ENCODE results near the gene UBE2O. TPM values are rescaled to one million over a fixed set of nuclear protein-coding genes. Genes with fewer than 3 reads are reported as not detected.

The UBE2O gene
- polyA plus RNA-seq, 4 donors, result 5.7 to 19.7 (median 9.6) TPM

DNA sequence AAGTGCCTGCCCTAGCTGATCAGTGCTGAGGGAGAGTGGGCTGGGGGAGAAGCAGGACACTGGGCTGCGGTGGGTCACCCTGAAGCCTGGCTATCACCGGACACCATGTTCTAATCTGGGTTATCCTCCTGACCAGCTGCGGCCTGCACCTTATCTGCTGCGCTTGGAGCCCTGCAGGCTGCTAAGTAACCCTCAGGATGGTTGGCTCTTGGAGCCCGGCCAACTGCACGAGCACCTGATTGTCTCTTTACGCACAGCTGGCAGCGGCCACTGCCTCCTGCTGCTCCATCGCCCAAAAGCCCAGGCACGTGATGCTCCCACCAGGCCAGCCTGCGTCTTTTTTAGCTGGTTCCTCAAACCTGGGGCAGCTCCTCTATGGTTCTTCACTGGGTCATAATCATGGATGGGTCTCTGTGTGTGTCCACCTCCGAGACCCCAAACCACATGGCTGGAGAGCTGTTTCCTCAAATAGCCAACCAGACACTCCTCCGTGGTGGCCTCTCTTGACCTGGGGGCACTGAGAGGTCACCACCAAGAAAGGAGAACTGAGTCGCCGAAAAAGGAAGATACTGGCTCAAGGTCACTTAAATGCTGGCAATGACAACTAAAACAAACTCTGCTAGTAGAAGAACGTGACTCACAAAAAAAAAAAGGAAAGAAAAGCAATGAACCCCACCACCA is 46.8 kb downstream of the UBE2O start:
- Histone ChIP-seq H3K36me3 (ENCODE audit: control insufficient read depth in 3 of 3, insufficient read depth in 2 of 3, low read depth in 1 of 3, low read length in 3 of 3) (peaks cover 5 to 74% (median 6%) of the 10 kb centered on the region in 3 donors), H3K4me3 (ENCODE audit: low read depth in 1 of 3, low read length in 3 of 3) (no peak overlapping the region), H3K27me3 (ENCODE audit: control insufficient read depth in 3 of 3, insufficient read depth in 3 of 3, low read length in 3 of 3) (no peaks in the 10 kb centered on the region), H3K9me3 (ENCODE audit: control insufficient read depth in 2 of 2, insufficient read depth in 1 of 2, low read depth in 1 of 2, low read length in 1 of 2) (no peaks in the 10 kb centered on the region), H3K4me1 (ENCODE audit: control insufficient read depth in 3 of 3, insufficient read depth in 2 of 3, low read depth in 1 of 3, low read length in 2 of 3) (no peaks in the 10 kb centered on the region), H3K27ac (ENCODE audit: low read depth in 1 of 3, low read length in 2 of 3) (no peak overlapping the region)
- 70 to 76% (median 74%) methylated on average over 16 of the region's 16 CpGs for WGBS, 3 donors
- no peak for DNase-seq
- FAIRE-seq, result no peak

DNA sequence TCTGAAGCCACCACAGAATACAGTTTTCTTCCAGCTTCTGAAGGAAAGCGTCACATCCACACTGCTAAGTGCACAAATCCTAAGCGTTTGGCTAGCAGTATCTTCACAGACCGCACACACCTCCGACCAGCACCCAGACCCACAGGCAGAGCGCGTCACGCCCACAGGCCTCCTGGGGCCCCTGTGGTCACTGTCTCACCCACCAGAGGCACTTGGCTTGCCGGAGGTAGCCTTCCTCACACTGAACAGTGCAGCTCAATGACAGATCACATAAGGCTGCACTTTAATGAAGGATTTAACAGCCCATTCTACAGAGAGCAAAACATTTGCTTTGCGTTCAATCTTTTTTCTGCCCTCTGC is 47.4 kb downstream of the UBE2O start:
- 81 to 92% (median 91%) methylated on average over 9 of the region's 9 CpGs for WGBS, 3 donors

GRCh38 chr17:76404976-76405563 is 47.9 kb downstream of the UBE2O start:
- 87 to 92% (median 91%) methylated on average over 25 of the region's 25 CpGs for WGBS, 3 donors
- Histone ChIP-seq H3K36me3 (ENCODE audit: control insufficient read depth in 3 of 3, insufficient read depth in 2 of 3, low read depth in 1 of 3, low read length in 3 of 3) (peaks cover 5 to 76% (median 10%) of the 10 kb centered on the region in 3 donors), H3K4me1 (ENCODE audit: control insufficient read depth in 3 of 3, insufficient read depth in 2 of 3, low read depth in 1 of 3, low read length in 2 of 3) (no peaks in the 10 kb centered on the region), H3K27ac (ENCODE audit: low read depth in 1 of 3, low read length in 2 of 3) (no peak overlapping the region), H3K4me3 (ENCODE audit: low read depth in 1 of 3, low read length in 3 of 3) (no peak overlapping the region), H3K9me3 (ENCODE audit: control insufficient read depth in 2 of 2, insufficient read depth in 1 of 2, low read depth in 1 of 2, low read length in 1 of 2) (no peaks in the 10 kb centered on the region), H3K27me3 (ENCODE audit: control insufficient read depth in 3 of 3, insufficient read depth in 3 of 3, low read length in 3 of 3) (no peaks in the 10 kb centered on the region)
- FAIRE-seq (no peak), DNase-seq (no peak)

More for the DNA sequence above, 47.4 kb downstream of the UBE2O start:
- Histone ChIP-seq H3K4me3 (ENCODE audit: low read depth in 1 of 3, low read length in 3 of 3) (no peak overlapping the region), H3K9me3 (ENCODE audit: control insufficient read depth in 2 of 2, insufficient read depth in 1 of 2, low read depth in 1 of 2, low read length in 1 of 2) (no peaks in the 10 kb centered on the region), H3K4me1 (ENCODE audit: control insufficient read depth in 3 of 3, insufficient read depth in 2 of 3, low read depth in 1 of 3, low read length in 2 of 3) (no peaks in the 10 kb centered on the region), H3K27ac (ENCODE audit: low read depth in 1 of 3, low read length in 2 of 3) (no peak overlapping the region), H3K27me3 (ENCODE audit: control insufficient read depth in 3 of 3, insufficient read depth in 3 of 3, low read length in 3 of 3) (no peaks in the 10 kb centered on the region), H3K36me3 (ENCODE audit: control insufficient read depth in 3 of 3, insufficient read depth in 2 of 3, low read depth in 1 of 3, low read length in 3 of 3) (peaks cover 3 to 76% (median 7%) of the 10 kb centered on the region in 3 donors)
- DNase-seq (no peak), FAIRE-seq (no peak)

DNA sequence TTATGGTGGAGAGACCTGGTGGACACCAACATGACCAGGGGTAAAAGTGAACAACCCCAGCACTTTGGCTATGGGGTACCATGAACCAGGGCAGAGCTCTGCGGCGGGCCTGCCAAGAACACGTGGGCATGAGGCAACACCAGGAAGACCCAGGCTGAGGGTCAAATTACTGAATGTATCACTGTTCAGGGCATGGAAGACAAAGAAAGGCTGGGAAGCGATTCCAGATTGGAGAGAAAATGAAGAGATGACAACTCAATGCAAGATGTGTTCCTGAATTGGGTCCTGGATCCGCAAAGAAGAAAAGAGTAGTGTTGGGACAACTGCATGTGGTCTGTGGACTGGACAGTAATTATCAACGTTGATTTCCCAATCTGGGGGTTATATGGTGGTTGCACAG is 48.7 kb downstream of the UBE2O start:
- H3K9me3 ChIP-seq (ENCODE audit: control insufficient read depth in 2 of 2, insufficient read depth in 1 of 2, low read depth in 1 of 2, low read length in 1 of 2), result no peaks in the 10 kb centered on the region
- H3K4me3 ChIP-seq (ENCODE audit: low read depth in 1 of 3, low read length in 3 of 3), result no peak overlapping the region
- H3K36me3 ChIP-seq (ENCODE audit: control insufficient read depth in 3 of 3, insufficient read depth in 2 of 3, low read depth in 1 of 3, low read length in 3 of 3), result peaks cover 8 to 78% (median 16%) of the 10 kb centered on the region in 3 donors
- DNase-seq (no peak), FAIRE-seq (no peak)
- no peak overlapping the region for H3K27ac ChIP-seq (ENCODE audit: low read depth in 1 of 3, low read length in 2 of 3)
- H3K27me3 ChIP-seq (ENCODE audit: control insufficient read depth in 3 of 3, insufficient read depth in 3 of 3, low read length in 3 of 3), result no peaks in the 10 kb centered on the region
- 86 to 92% (median 91%) methylated on average over 6 of the region's 6 CpGs for WGBS, 3 donors
- H3K4me1 ChIP-seq (ENCODE audit: control insufficient read depth in 3 of 3, insufficient read depth in 2 of 3, low read depth in 1 of 3, low read length in 2 of 3), result no peaks in the 10 kb centered on the region

DNA sequence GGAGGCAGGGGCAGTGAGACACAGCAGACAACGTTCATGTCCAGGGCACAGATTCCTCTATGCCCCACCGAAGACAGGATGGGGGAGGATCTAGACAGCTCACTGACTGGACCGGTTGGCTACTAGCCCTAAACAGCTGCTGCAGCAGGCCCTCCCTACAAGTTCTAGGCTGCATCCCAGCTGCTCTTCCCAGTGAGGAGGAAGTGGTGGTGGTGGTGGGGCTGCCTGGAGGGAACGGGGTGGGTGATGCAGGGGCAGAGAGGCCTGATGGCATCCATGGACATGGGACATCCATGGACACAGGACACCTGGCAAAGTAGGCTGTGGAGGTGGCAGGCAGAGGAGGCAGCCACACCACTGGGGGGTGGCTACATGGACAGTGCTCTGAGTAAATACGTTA is 50.2 kb downstream of the UBE2O start:
- H3K4me1 ChIP-seq (ENCODE audit: control insufficient read depth in 3 of 3, insufficient read depth in 2 of 3, low read depth in 1 of 3, low read length in 2 of 3), result no peaks in the 10 kb centered on the region
- DNase-seq, result no peak
- no peaks in the 10 kb centered on the region for H3K27me3 ChIP-seq (ENCODE audit: control insufficient read depth in 3 of 3, insufficient read depth in 3 of 3, low read length in 3 of 3)
- H3K9me3 ChIP-seq (ENCODE audit: control insufficient read depth in 2 of 2, insufficient read depth in 1 of 2, low read depth in 1 of 2, low read length in 1 of 2), result no peaks in the 10 kb centered on the region
- H3K4me3 ChIP-seq (ENCODE audit: low read depth in 1 of 3, low read length in 3 of 3), result no peak overlapping the region
- FAIRE-seq, result no peak
- H3K27ac ChIP-seq (ENCODE audit: low read depth in 1 of 3, low read length in 2 of 3), result no peak overlapping the region
- WGBS, 3 donors, result 89 to 92% (median 91%) methylated on average over 5 of the region's 5 CpGs
- H3K36me3 ChIP-seq (ENCODE audit: control insufficient read depth in 3 of 3, insufficient read depth in 2 of 3, low read depth in 1 of 3, low read length in 3 of 3), result peaks cover 8 to 89% (median 16%) of the 10 kb centered on the region in 3 donors

DNA sequence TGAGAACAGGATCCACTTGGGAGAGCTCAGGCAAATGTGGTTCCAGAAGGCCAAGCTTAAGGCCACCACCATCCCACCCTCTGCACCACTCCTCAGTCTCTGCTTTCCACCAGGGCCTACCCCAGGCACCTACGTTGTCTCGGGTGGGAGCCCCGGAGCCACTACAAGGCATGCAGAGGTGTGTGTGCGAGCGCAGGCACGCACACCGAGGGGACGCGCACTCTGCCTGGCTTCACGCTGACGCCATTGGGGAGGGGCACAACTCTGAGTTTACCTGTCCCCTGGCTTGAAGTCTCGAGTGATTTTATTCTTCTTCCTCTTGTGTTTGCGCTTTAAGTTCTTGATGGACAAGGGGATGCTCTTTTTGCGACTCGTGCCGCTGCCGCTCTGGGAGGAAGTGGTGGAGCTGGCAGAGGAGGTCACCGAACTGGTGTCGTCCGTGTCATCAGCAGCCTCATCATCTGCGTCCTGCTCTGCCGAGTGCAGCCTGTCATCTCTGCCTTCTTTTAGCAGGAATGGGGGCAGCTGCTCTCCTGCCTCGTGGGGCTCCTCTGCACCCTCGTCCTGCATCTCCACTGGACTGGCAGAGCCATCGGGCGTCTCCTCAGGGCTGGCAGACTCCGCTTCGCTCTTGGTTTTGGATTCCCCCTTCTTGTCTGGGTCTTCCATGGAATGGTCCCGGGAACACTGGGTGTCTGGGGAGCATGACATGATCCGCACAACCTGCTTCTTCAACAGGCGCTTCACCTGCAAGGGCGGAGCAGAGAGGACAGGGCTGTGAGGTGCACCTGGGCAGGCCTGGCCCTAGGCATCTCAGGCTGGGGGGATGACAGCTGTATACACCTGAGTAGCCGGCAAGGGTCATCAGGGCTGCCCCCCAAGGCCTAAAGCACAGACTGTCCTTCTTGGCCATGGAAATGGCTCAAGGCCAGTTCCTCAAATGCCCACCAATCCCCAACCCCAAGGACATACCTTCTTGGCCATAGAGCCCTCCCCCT is 53.5 kb downstream of the UBE2O start:
- H3K9me3 ChIP-seq (ENCODE audit: control insufficient read depth in 2 of 2, insufficient read depth in 1 of 2, low read depth in 1 of 2, low read length in 1 of 2), result no peaks in the 10 kb centered on the region
- DNase-seq, result no peak
- WGBS, 3 donors, result 92 to 94% (median 92%) methylated on average over 32 to 33 of the region's 33 CpGs
- peaks cover 0 to 4% (median 0%) of the 10 kb centered on the region in 3 donors for H3K4me1 ChIP-seq (ENCODE audit: control insufficient read depth in 3 of 3, insufficient read depth in 2 of 3, low read depth in 1 of 3, low read length in 2 of 3)
- no peaks in the 10 kb centered on the region for H3K27me3 ChIP-seq (ENCODE audit: control insufficient read depth in 3 of 3, insufficient read depth in 3 of 3, low read length in 3 of 3)
- H3K4me3 ChIP-seq (ENCODE audit: low read depth in 1 of 3, low read length in 3 of 3), result no peak overlapping the region
- no peak for FAIRE-seq
- H3K27ac ChIP-seq (ENCODE audit: low read depth in 1 of 3, low read length in 2 of 3), result no peak overlapping the region
- H3K36me3 ChIP-seq (ENCODE audit: control insufficient read depth in 3 of 3, insufficient read depth in 2 of 3, low read depth in 1 of 3, low read length in 3 of 3), result peaks cover 14 to 89% (median 16%) of the 10 kb centered on the region in 3 donors

GRCh38 chr17:76398523-76399174 is 54.3 kb downstream of the UBE2O start:
- H3K36me3 ChIP-seq (ENCODE audit: control insufficient read depth in 3 of 3, insufficient read depth in 2 of 3, low read depth in 1 of 3, low read length in 3 of 3), result peaks cover 17 to 90% (median 20%) of the 10 kb centered on the region in 3 donors
- WGBS, 3 donors, result 86 to 90% (median 86%) methylated on average over 20 of the region's 20 CpGs
- FAIRE-seq (no peak), DNase-seq (no peak)
- H3K27ac ChIP-seq (ENCODE audit: low read depth in 1 of 3, low read length in 2 of 3), result no peak overlapping the region
- no peak overlapping the region for H3K4me3 ChIP-seq (ENCODE audit: low read depth in 1 of 3, low read length in 3 of 3)
- peaks cover 0 to 4% (median 0%) of the 10 kb centered on the region in 3 donors for H3K4me1 ChIP-seq (ENCODE audit: control insufficient read depth in 3 of 3, insufficient read depth in 2 of 3, low read depth in 1 of 3, low read length in 2 of 3)
- H3K27me3 ChIP-seq (ENCODE audit: control insufficient read depth in 3 of 3, insufficient read depth in 3 of 3, low read length in 3 of 3), result no peaks in the 10 kb centered on the region
- H3K9me3 ChIP-seq (ENCODE audit: control insufficient read depth in 2 of 2, insufficient read depth in 1 of 2, low read depth in 1 of 2, low read length in 1 of 2), result no peaks in the 10 kb centered on the region

Data from small intestine (tissue), 7 donors.